Measurements from ENCODE around the gene MICAL2. TPM values are rescaled to one million over a fixed set of nuclear protein-coding genes. Genes with fewer than 3 reads are reported as not detected.

Gene MICAL2
- total and polyA plus RNA-seq, 7 donors = 6.8 to 45.7 (median 15.0) TPM

- 89 to 91% (median 90%) methylated on average over 13 of the region's 13 CpGs for WGBS, 3 donors
- H3K9me3 ChIP-seq = no peaks in the 10 kb centered on the region
- DNase-seq (no peak), ATAC-seq (no peak)
- intact Hi-C loops (cut with DNase I) = loop anchor here in 1 of 2 donors (5.0 kb wide), 2 partner anchors 177 to 482 kb away; no protein-coding TSS in a partner anchor
- no peaks in the 10 kb centered on the region for H3K36me3 ChIP-seq (ENCODE audit: insufficient read depth in 1 of 2, low read depth in 1 of 2)
- no peak overlapping the region for H3K27ac ChIP-seq
- no peak for TF ChIP-seq CTCF (IDR thresholded peaks at IDR 0.05)
- no peaks in the 10 kb centered on the region for H3K4me1 ChIP-seq
- no peak overlapping the region for H3K4me3 ChIP-seq
- no peaks in the 10 kb centered on the region for H3K27me3 ChIP-seq (ENCODE audit: insufficient read depth in 3 of 3, low read length in 2 of 3)
Observed at GRCh38 chr11:12278766-12279671, 168.6 kb downstream of the MICAL2 start.

- no peak for DNase-seq
- 63 to 82% (median 71%) methylated on average over 4 of the region's 4 CpGs for WGBS, 3 donors
- intact Hi-C loops (cut with DNase I) = loop anchor here in 1 of 2 donors (5.0 to 10.0 kb wide), 3 partner anchors 177 to 482 kb away; no protein-coding TSS in a partner anchor
- H3K36me3 ChIP-seq (ENCODE audit: insufficient read depth in 1 of 2, low read depth in 1 of 2) = no peaks in the 10 kb centered on the region
- H3K4me1 ChIP-seq = no peaks in the 10 kb centered on the region
- no peak for TF ChIP-seq CTCF (IDR thresholded peaks at IDR 0.05)
- H3K9me3 ChIP-seq = no peaks in the 10 kb centered on the region
- no peak overlapping the region for H3K4me3 ChIP-seq
- no peaks in the 10 kb centered on the region for H3K27me3 ChIP-seq (ENCODE audit: insufficient read depth in 3 of 3, low read length in 2 of 3)
- ATAC-seq = no peak
- H3K27ac ChIP-seq = no peak overlapping the region
Observed at GRCh38 chr11:12279672-12280108, 169.3 kb downstream of the MICAL2 start.

- no peak for TF ChIP-seq CTCF (IDR thresholded peaks at IDR 0.05)
- Histone ChIP-seq H3K4me3 (no peak overlapping the region), H3K36me3 (ENCODE audit: insufficient read depth in 1 of 2, low read depth in 1 of 2) (no peaks in the 10 kb centered on the region), H3K4me1 (no peaks in the 10 kb centered on the region), H3K27me3 (ENCODE audit: insufficient read depth in 3 of 3, low read length in 2 of 3) (no peaks in the 10 kb centered on the region), H3K9me3 (no peaks in the 10 kb centered on the region), H3K27ac (no peak overlapping the region)
- ATAC-seq (no peak), DNase-seq (no peak)
- 92 to 96% (median 95%) methylated on average over 4 of the region's 4 CpGs for WGBS, 3 donors
- intact Hi-C loops (cut with DNase I) = loop anchor here in 1 of 2 donors (10.0 kb wide), 1 partner anchor 346 kb away; no protein-coding TSS in a partner anchor
Observed at GRCh38 chr11:12280199-12280837, 169.9 kb downstream of the MICAL2 start.

- no peaks in the 10 kb centered on the region for H3K9me3 ChIP-seq
- TF ChIP-seq CTCF (IDR thresholded peaks at IDR 0.05) = no peak
- no peak overlapping the region for H3K27ac ChIP-seq
- no peaks in the 10 kb centered on the region for H3K36me3 ChIP-seq (ENCODE audit: insufficient read depth in 1 of 2, low read depth in 1 of 2)
- no peak overlapping the region for H3K4me3 ChIP-seq
- WGBS, 3 donors = 88 to 92% (median 90%) methylated on average over 15 of the region's 15 CpGs
- DNase-seq (no peak), ATAC-seq (peak in 2 of 4 donors; percentile 8)
- H3K27me3 ChIP-seq (ENCODE audit: insufficient read depth in 3 of 3, low read length in 2 of 3) = no peaks in the 10 kb centered on the region
- intact Hi-C loops (cut with DNase I) = loop anchor here (1.0 to 10.0 kb wide), 2 partner anchors 234 to 346 kb away; no protein-coding TSS in a partner anchor
- H3K4me1 ChIP-seq = no peaks in the 10 kb centered on the region
Observed at GRCh38 chr11:12280838-12281565, 170.6 kb downstream of the MICAL2 start.

Measured in psoas muscle (tissue), 8 donors.